Parathyroid adenoma (tissue), 2 donors: ENCODE measurements around the gene TSG101.

Source experiments
- H2AFZ ChIP-seq: fragments of 300-600 bp; sonication (generic); one replicate; pipeline ENCODE4 v1.7.0; 2017; ENCODE audit warnings: antibody characterized with exemption, mild to moderate bottlenecking
- H3K27ac ChIP-seq: fragments of 300-600 bp; sonication (generic); one replicate; pipeline ENCODE4 v1.7.0; 2017
- H3K27me3 ChIP-seq: fragments of 300-600 bp; sonication (generic); one replicate; pipeline ENCODE4 v1.7.0; 2017; ENCODE audit warnings: low read length; ENCODE audit not compliant: control insufficient read depth, insufficient read depth
- H3K36me3 ChIP-seq: fragments of 300-600 bp; sonication (generic); one replicate; pipeline ENCODE4 v1.7.0; 2017; ENCODE audit warnings: low read length; ENCODE audit not compliant: control insufficient read depth, insufficient read depth
- H3K4me1 ChIP-seq: fragments of 300-600 bp; sonication (generic); one replicate; pipeline ENCODE4 v1.7.0; 2017; ENCODE audit warnings: control low read depth
- H3K4me2 ChIP-seq: fragments of 300-600 bp; sonication (generic); one replicate; pipeline ENCODE4 v1.7.0; 2017; ENCODE audit warnings: low read length
- H3K4me3 ChIP-seq: fragments of 300-600 bp; sonication (generic); one replicate; pipeline ENCODE4 v1.7.0; 2017; ENCODE audit warnings: low read depth, low read length
- H3K79me2 ChIP-seq: fragments of 300-600 bp; sonication (generic); one replicate; pipeline ENCODE4 v1.7.0; 2017; ENCODE audit warnings: control low read depth
- H3K9ac ChIP-seq: fragments of 300-600 bp; sonication (generic); one replicate; pipeline ENCODE4 v1.7.0; 2017; ENCODE audit warnings: mild to moderate bottlenecking
- H3K9me3 ChIP-seq: fragments of 300-600 bp; sonication (generic); one replicate; pipeline ENCODE4 v1.7.0; 2017; ENCODE audit warnings: low read length; ENCODE audit not compliant: control insufficient read depth
- TF ChIP-seq, protein P1 (sequence below): fragments of 300-600 bp; sonication (generic); IDR thresholded peaks from one replicate; pipeline ENCODE4 v1.7.0; 2017; ENCODE audit warnings: antibody characterized with exemption, mild to moderate bottlenecking
- donor health status: primary hyperparathyroidism.

TSG101 gene

DNA sequence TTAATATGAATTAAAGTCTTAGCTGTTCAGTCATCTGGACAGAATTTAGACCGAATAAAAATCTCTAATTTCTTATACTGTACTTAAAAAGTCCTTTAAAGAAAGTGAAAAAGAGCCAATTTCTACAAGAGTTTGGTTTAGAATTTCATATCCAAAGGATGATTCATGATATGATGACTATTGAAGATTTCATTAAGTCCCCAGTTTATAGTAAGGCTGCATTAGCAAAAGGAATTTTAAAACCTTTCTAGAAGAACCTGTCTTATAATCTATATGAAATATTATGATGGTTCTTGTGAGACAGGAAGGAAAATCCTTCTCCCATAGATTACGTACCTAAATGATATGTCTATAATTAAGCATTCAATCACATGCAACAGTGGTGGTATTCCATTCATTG, 34.8 kb downstream of the TSG101 start:
- H3K4me3 ChIP-seq: no peak overlapping the region
- H3K27me3 ChIP-seq: no peaks in the 10 kb centered on the region
- H3K4me1 ChIP-seq: no peaks in the 10 kb centered on the region
- no peak overlapping the region for H2AFZ ChIP-seq
- H3K36me3 ChIP-seq: no peaks in the 10 kb centered on the region
- no peaks in the 10 kb centered on the region for H3K79me2 ChIP-seq
- H3K4me2 ChIP-seq: no peak overlapping the region
- TF ChIP-seq, protein P1, sequence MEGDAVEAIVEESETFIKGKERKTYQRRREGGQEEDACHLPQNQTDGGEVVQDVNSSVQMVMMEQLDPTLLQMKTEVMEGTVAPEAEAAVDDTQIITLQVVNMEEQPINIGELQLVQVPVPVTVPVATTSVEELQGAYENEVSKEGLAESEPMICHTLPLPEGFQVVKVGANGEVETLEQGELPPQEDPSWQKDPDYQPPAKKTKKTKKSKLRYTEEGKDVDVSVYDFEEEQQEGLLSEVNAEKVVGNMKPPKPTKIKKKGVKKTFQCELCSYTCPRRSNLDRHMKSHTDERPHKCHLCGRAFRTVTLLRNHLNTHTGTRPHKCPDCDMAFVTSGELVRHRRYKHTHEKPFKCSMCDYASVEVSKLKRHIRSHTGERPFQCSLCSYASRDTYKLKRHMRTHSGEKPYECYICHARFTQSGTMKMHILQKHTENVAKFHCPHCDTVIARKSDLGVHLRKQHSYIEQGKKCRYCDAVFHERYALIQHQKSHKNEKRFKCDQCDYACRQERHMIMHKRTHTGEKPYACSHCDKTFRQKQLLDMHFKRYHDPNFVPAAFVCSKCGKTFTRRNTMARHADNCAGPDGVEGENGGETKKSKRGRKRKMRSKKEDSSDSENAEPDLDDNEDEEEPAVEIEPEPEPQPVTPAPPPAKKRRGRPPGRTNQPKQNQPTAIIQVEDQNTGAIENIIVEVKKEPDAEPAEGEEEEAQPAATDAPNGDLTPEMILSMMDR: no peak
- H3K9ac ChIP-seq: no peak overlapping the region
- no peak overlapping the region for H3K27ac ChIP-seq
- H3K9me3 ChIP-seq: no peaks in the 10 kb centered on the region

DNA sequence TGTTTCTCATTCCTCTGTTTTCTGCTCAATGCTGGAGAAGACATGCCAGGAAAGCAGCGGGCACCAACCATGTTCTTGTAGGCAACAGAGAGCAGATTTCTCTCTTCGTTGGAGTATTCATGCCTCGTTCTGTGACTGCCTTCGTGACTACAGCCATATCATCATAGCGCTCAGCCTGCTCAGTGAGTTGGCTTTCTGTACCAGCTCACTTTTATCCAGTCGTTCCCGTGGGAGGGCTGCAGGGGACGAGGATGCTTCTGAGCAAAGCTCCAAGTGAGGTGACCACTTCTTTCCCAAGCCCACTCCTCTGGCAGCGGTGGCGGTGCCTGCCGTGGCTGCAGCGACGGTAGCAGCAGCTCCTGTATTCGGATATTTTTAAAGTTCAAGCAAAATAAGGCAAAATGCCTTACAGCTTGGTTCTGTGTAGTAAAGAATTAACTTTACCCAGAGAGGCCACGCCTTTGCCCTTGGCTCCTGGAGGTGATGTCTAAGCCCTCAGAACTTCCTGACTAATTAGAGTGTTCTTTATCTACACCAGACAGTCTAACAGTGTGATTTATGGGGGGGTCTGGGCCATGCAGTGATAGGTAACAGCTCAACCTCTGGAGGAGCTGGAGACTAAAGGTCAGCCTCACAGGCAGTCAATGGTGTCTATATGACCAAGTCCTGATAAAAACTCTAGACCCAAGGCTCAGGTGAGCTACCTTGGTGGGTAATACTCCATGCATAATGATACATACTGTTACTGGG, 35.8 kb downstream of the TSG101 start:
- Histone ChIP-seq H2AFZ (no peak overlapping the region), H3K36me3 (no peaks in the 10 kb centered on the region), H3K79me2 (no peaks in the 10 kb centered on the region), H3K4me1 (no peaks in the 10 kb centered on the region), H3K9ac (no peak overlapping the region), H3K9me3 (no peaks in the 10 kb centered on the region), H3K4me2 (no peak overlapping the region), H3K4me3 (no peak overlapping the region), H3K27ac (no peak overlapping the region), H3K27me3 (no peaks in the 10 kb centered on the region)
- TF ChIP-seq, protein P1: no peak

GRCh38 chr11:18490319-18490718, 36.4 kb downstream of the TSG101 start:
- no peak overlapping the region for H3K4me3 ChIP-seq
- H3K79me2 ChIP-seq: no peaks in the 10 kb centered on the region
- H3K4me1 ChIP-seq: no peaks in the 10 kb centered on the region
- H3K27me3 ChIP-seq: no peaks in the 10 kb centered on the region
- no peak overlapping the region for H3K4me2 ChIP-seq
- no peak overlapping the region for H3K27ac ChIP-seq
- no peak overlapping the region for H2AFZ ChIP-seq
- H3K9me3 ChIP-seq: no peaks in the 10 kb centered on the region
- H3K36me3 ChIP-seq: no peaks in the 10 kb centered on the region
- no peak overlapping the region for H3K9ac ChIP-seq
- TF ChIP-seq, protein P1: no peak

GRCh38 chr11:18485913-18486528, 40.7 kb downstream of the TSG101 start:
- Histone ChIP-seq H3K36me3 (no peaks in the 10 kb centered on the region), H3K4me1 (no peaks in the 10 kb centered on the region), H3K27ac (no peak overlapping the region), H3K27me3 (no peaks in the 10 kb centered on the region), H3K9me3 (no peaks in the 10 kb centered on the region), H2AFZ (no peak overlapping the region), H3K4me2 (no peak overlapping the region), H3K4me3 (no peak overlapping the region), H3K9ac (no peak overlapping the region), H3K79me2 (no peaks in the 10 kb centered on the region)
- TF ChIP-seq, protein P1: no peak
